ENCODE data around the gene SCFD2. TPM values are rescaled to one million over a fixed set of nuclear protein-coding genes. Genes with fewer than 3 reads are reported as not detected.

Gene SCFD2
- polyA plus RNA-seq, 1 donor = 8.2 TPM

- 94% methylated on average over 4 of the region's 5 CpGs for WGBS (ENCODE audit: insufficient coverage, low lambda C conversion rate)
- no peak overlapping the region for H3K27ac ChIP-seq (ENCODE audit: low read length)
These were observed 349.6 kb downstream of the SCFD2 start for GRCh38 chr4:53016099-53016820.

GRCh38 chr4:53015681-53016080 is 350.2 kb downstream of the SCFD2 start:
- WGBS (ENCODE audit: insufficient coverage, low lambda C conversion rate) = 75% methylated on average over 1 of the region's 5 CpGs
- Histone ChIP-seq H3K27me3 (ENCODE audit: control insufficient read depth, insufficient read depth, low read length) (no peaks in the 10 kb centered on the region), H3K36me3 (ENCODE audit: control insufficient read depth, insufficient read depth, low read length) (no peaks in the 10 kb centered on the region), H3K9me3 (ENCODE audit: control insufficient read depth, low read depth, low read length) (no peaks in the 10 kb centered on the region), H3K4me1 (ENCODE audit: control insufficient read depth, insufficient read depth, low read length) (peaks cover 39% of the 10 kb centered on the region), H3K4me3 (ENCODE audit: low read length) (no peak overlapping the region), H3K27ac (ENCODE audit: low read length) (no peak overlapping the region)
- DNase-seq = peak; percentile 18 to 27

More at GRCh38 chr4:53016099-53016820, 349.6 kb downstream of the SCFD2 start:
- Histone ChIP-seq H3K36me3 (ENCODE audit: control insufficient read depth, insufficient read depth, low read length) (no peaks in the 10 kb centered on the region), H3K27me3 (ENCODE audit: control insufficient read depth, insufficient read depth, low read length) (no peaks in the 10 kb centered on the region), H3K9me3 (ENCODE audit: control insufficient read depth, low read depth, low read length) (no peaks in the 10 kb centered on the region), H3K4me1 (ENCODE audit: control insufficient read depth, insufficient read depth, low read length) (peaks cover 40% of the 10 kb centered on the region), H3K4me3 (ENCODE audit: low read length) (no peak overlapping the region)
- DNase-seq = no peak

- Histone ChIP-seq H3K36me3 (ENCODE audit: control insufficient read depth, insufficient read depth, low read length) (no peaks in the 10 kb centered on the region), H3K27me3 (ENCODE audit: control insufficient read depth, insufficient read depth, low read length) (no peaks in the 10 kb centered on the region), H3K9me3 (ENCODE audit: control insufficient read depth, low read depth, low read length) (no peaks in the 10 kb centered on the region), H3K4me3 (ENCODE audit: low read length) (no peak overlapping the region), H3K4me1 (ENCODE audit: control insufficient read depth, insufficient read depth, low read length) (peaks cover 35% of the 10 kb centered on the region), H3K27ac (ENCODE audit: low read length) (peak overlapping the region; percentile 4)
- 59% methylated on average over 2 of the region's 2 CpGs for WGBS (ENCODE audit: insufficient coverage, low lambda C conversion rate)
- no peak for DNase-seq
These were observed 351.0 kb downstream of the SCFD2 start for GRCh38 chr4:53014881-53015280.

- peaks cover 32% of the 10 kb centered on the region for H3K4me1 ChIP-seq (ENCODE audit: control insufficient read depth, insufficient read depth, low read length)
- H3K27me3 ChIP-seq (ENCODE audit: control insufficient read depth, insufficient read depth, low read length) = no peaks in the 10 kb centered on the region
- H3K4me3 ChIP-seq (ENCODE audit: low read length) = no peak overlapping the region
- H3K9me3 ChIP-seq (ENCODE audit: control insufficient read depth, low read depth, low read length) = no peaks in the 10 kb centered on the region
- WGBS (ENCODE audit: insufficient coverage, low lambda C conversion rate) = 90% methylated on average over 2 of the region's 5 CpGs
- H3K36me3 ChIP-seq (ENCODE audit: control insufficient read depth, insufficient read depth, low read length) = no peaks in the 10 kb centered on the region
- peak; percentile 60 to 83 for DNase-seq
- H3K27ac ChIP-seq (ENCODE audit: low read length) = peak overlapping the region; percentile 37
These were observed 351.7 kb downstream of the SCFD2 start for GRCh38 chr4:53013873-53014775.

GRCh38 chr4:53012738-53013137 is 353.1 kb downstream of the SCFD2 start:
- DNase-seq = peak; percentile 37 to 77
- H3K9me3 ChIP-seq (ENCODE audit: control insufficient read depth, low read depth, low read length) = no peaks in the 10 kb centered on the region
- peak overlapping the region; percentile 39 for H3K27ac ChIP-seq (ENCODE audit: low read length)
- no peaks in the 10 kb centered on the region for H3K27me3 ChIP-seq (ENCODE audit: control insufficient read depth, insufficient read depth, low read length)
- no CpG with 5 or more reads among the region's 1 CpG for WGBS (ENCODE audit: insufficient coverage, low lambda C conversion rate)
- no peak overlapping the region for H3K4me3 ChIP-seq (ENCODE audit: low read length)
- H3K36me3 ChIP-seq (ENCODE audit: control insufficient read depth, insufficient read depth, low read length) = no peaks in the 10 kb centered on the region
- peaks cover 32% of the 10 kb centered on the region for H3K4me1 ChIP-seq (ENCODE audit: control insufficient read depth, insufficient read depth, low read length)

GRCh38 chr4:53011259-53011905 is 354.5 kb downstream of the SCFD2 start:
- no CpG with 5 or more reads among the region's 2 CpGs for WGBS (ENCODE audit: insufficient coverage, low lambda C conversion rate)
- Histone ChIP-seq H3K36me3 (ENCODE audit: control insufficient read depth, insufficient read depth, low read length) (no peaks in the 10 kb centered on the region), H3K4me1 (ENCODE audit: control insufficient read depth, insufficient read depth, low read length) (peaks cover 32% of the 10 kb centered on the region), H3K27ac (ENCODE audit: low read length) (no peak overlapping the region), H3K9me3 (ENCODE audit: control insufficient read depth, low read depth, low read length) (peaks cover 4% of the 10 kb centered on the region), H3K27me3 (ENCODE audit: control insufficient read depth, insufficient read depth, low read length) (no peaks in the 10 kb centered on the region), H3K4me3 (ENCODE audit: low read length) (no peak overlapping the region)
- DNase-seq = no peak

- no peak overlapping the region for H3K4me3 ChIP-seq (ENCODE audit: low read length)
- peaks cover 4% of the 10 kb centered on the region for H3K9me3 ChIP-seq (ENCODE audit: control insufficient read depth, low read depth, low read length)
- no peaks in the 10 kb centered on the region for H3K27me3 ChIP-seq (ENCODE audit: control insufficient read depth, insufficient read depth, low read length)
- no peaks in the 10 kb centered on the region for H3K36me3 ChIP-seq (ENCODE audit: control insufficient read depth, insufficient read depth, low read length)
- DNase-seq = no peak
- 100% methylated on average over 1 of the region's 5 CpGs for WGBS (ENCODE audit: insufficient coverage, low lambda C conversion rate)
- no peak overlapping the region for H3K27ac ChIP-seq (ENCODE audit: low read length)
- H3K4me1 ChIP-seq (ENCODE audit: control insufficient read depth, insufficient read depth, low read length) = peaks cover 31% of the 10 kb centered on the region
These were observed 355.5 kb downstream of the SCFD2 start for GRCh38 chr4:53010318-53010717.

GRCh38 chr4:53009824-53010223 is 356.0 kb downstream of the SCFD2 start:
- H3K4me1 ChIP-seq (ENCODE audit: control insufficient read depth, insufficient read depth, low read length) = peaks cover 27% of the 10 kb centered on the region
- no peaks in the 10 kb centered on the region for H3K36me3 ChIP-seq (ENCODE audit: control insufficient read depth, insufficient read depth, low read length)
- no peak for DNase-seq
- H3K27me3 ChIP-seq (ENCODE audit: control insufficient read depth, insufficient read depth, low read length) = no peaks in the 10 kb centered on the region
- H3K27ac ChIP-seq (ENCODE audit: low read length) = no peak overlapping the region
- WGBS (ENCODE audit: insufficient coverage, low lambda C conversion rate) = 63% methylated on average over 1 of the region's 3 CpGs
- peaks cover 4% of the 10 kb centered on the region for H3K9me3 ChIP-seq (ENCODE audit: control insufficient read depth, low read depth, low read length)
- no peak overlapping the region for H3K4me3 ChIP-seq (ENCODE audit: low read length)

- H3K27ac ChIP-seq (ENCODE audit: low read length) = no peak overlapping the region
- DNase-seq = no peak
- no CpG with 5 or more reads among the region's 4 CpGs for WGBS (ENCODE audit: insufficient coverage, low lambda C conversion rate)
- H3K4me1 ChIP-seq (ENCODE audit: control insufficient read depth, insufficient read depth, low read length) = peaks cover 2% of the 10 kb centered on the region
- no peak overlapping the region for H3K4me3 ChIP-seq (ENCODE audit: low read length)
- no peaks in the 10 kb centered on the region for H3K27me3 ChIP-seq (ENCODE audit: control insufficient read depth, insufficient read depth, low read length)
- peaks cover 4% of the 10 kb centered on the region for H3K9me3 ChIP-seq (ENCODE audit: control insufficient read depth, low read depth, low read length)
- no peaks in the 10 kb centered on the region for H3K36me3 ChIP-seq (ENCODE audit: control insufficient read depth, insufficient read depth, low read length)
These were observed 358.8 kb downstream of the SCFD2 start for GRCh38 chr4:53007024-53007423.

- DNase-seq = no peak
- Histone ChIP-seq H3K27ac (ENCODE audit: low read length) (no peak overlapping the region), H3K9me3 (ENCODE audit: control insufficient read depth, low read depth, low read length) (peaks cover 4% of the 10 kb centered on the region), H3K4me1 (ENCODE audit: control insufficient read depth, insufficient read depth, low read length) (no peaks in the 10 kb centered on the region), H3K36me3 (ENCODE audit: control insufficient read depth, insufficient read depth, low read length) (no peaks in the 10 kb centered on the region), H3K27me3 (ENCODE audit: control insufficient read depth, insufficient read depth, low read length) (no peaks in the 10 kb centered on the region), H3K4me3 (ENCODE audit: low read length) (no peak overlapping the region)
- 100% methylated on average over 1 of the region's 3 CpGs for WGBS (ENCODE audit: insufficient coverage, low lambda C conversion rate)
These were observed 360.1 kb downstream of the SCFD2 start for GRCh38 chr4:53005808-53006207.
